Keratinocyte (primary cell): ENCODE data around the gene POLK. TPM values are rescaled to one million over a fixed set of nuclear protein-coding genes. Genes with fewer than 3 reads are reported as not detected.

Experiments
- DNase-seq: peaks from one replicate; pipeline ENCODE4 v3.0.0-alpha.2; 2011; ENCODE audit warnings: low read depth, missing footprints, low spot score
- FAIRE-seq: peaks from 2 replicates; lab custom pipeline; 2011; peaks lifted over from hg19 to GRCh38; lab: Jason Lieb, UNC
- H2AFZ ChIP-seq: 2 replicates; pipeline ENCODE4 v1.6.0; 2012; ENCODE audit warnings: low read length, control low read depth, inconsistent platforms; ENCODE audit not compliant: control insufficient read depth
- H3K27ac ChIP-seq: 2 replicates; pipeline ENCODE4 v1.5.1; 2011; ENCODE audit warnings: low read length; ENCODE audit not compliant: control insufficient read depth, insufficient read depth
- H3K27me3 ChIP-seq: 3 replicates; pipeline ENCODE4 v1.6.0; 2011; ENCODE audit warnings: low read length; ENCODE audit not compliant: control insufficient read depth, insufficient read depth; ENCODE audit errors: extremely low read depth
- H3K36me3 ChIP-seq, 2 experiments: 2 replicates in 1 of 2; 3 replicates in 1 of 2; pipeline ENCODE4 v1.5.1; 2011; ENCODE audit warnings: low read length in 2 of 2, mild to moderate bottlenecking in 1 of 2; ENCODE audit not compliant: control insufficient read depth in 2 of 2, insufficient read depth in 2 of 2; ENCODE audit errors: extremely low read depth in 1 of 2
- H3K4me1 ChIP-seq: 3 replicates; pipeline ENCODE4 v1.5.1; 2011; ENCODE audit warnings: low read length; ENCODE audit not compliant: control insufficient read depth, insufficient read depth; ENCODE audit errors: extremely low read depth
- H3K4me2 ChIP-seq: 3 replicates; pipeline ENCODE4 v1.6.0; 2011; ENCODE audit warnings: low read depth, low read length; ENCODE audit not compliant: control insufficient read depth, insufficient read depth; ENCODE audit errors: extremely low read depth
- H3K4me3 ChIP-seq, 3 experiments: fragments of 200-600 bp in 1 of 3; sonication (generic) in 1 of 3; 2 replicates in 2 of 3; 3 replicates in 1 of 3; pipeline ENCODE4 v1.5.1; 2011 to 2016; ENCODE audit warnings: low read length in 3 of 3, mild to moderate bottlenecking in 3 of 3, control low read depth in 2 of 3, inconsistent platforms in 1 of 3, low read depth in 1 of 3, mixed read lengths in 1 of 3, mixed run types in 1 of 3, moderate library complexity in 1 of 3; ENCODE audit not compliant: control insufficient read depth in 2 of 3, insufficient read depth in 2 of 3; ENCODE audit errors: extremely low read depth in 1 of 3
- H3K79me2 ChIP-seq: 2 replicates; pipeline ENCODE4 v1.6.0; 2012; ENCODE audit warnings: low read length; ENCODE audit not compliant: control insufficient read depth, insufficient read depth
- H3K9ac ChIP-seq: 3 replicates; pipeline ENCODE4 v1.6.0; 2011; ENCODE audit warnings: low read length; ENCODE audit not compliant: control insufficient read depth, insufficient read depth; ENCODE audit errors: extremely low read depth
- H3K9me1 ChIP-seq: 3 replicates; pipeline ENCODE4 v1.6.0; 2011; ENCODE audit warnings: low read length; ENCODE audit not compliant: control insufficient read depth, insufficient read depth; ENCODE audit errors: extremely low read depth
- H3K9me3 ChIP-seq: 2 replicates; pipeline ENCODE4 v1.5.1; 2012; ENCODE audit warnings: low read depth, low read length; ENCODE audit not compliant: control insufficient read depth
- H4K20me1 ChIP-seq: 3 replicates; pipeline ENCODE4 v1.6.0; 2011; ENCODE audit warnings: low read length; ENCODE audit not compliant: control insufficient read depth, insufficient read depth; ENCODE audit errors: extremely low read depth
- CTCF ChIP-seq, 3 experiments: IDR thresholded peaks in 1 of 3; conservative IDR thresholded peaks in 1 of 3; optimal IDR thresholded peaks in 1 of 3; 2 replicates in 2 of 3; 3 replicates in 1 of 3; pipeline versions ENCODE3 to v1.5.1; 2011; ENCODE audit warnings: low read length in 3 of 3, mild to moderate bottlenecking in 3 of 3, moderate library complexity in 2 of 3, control low read depth in 1 of 3, inconsistent platforms in 1 of 3; ENCODE audit not compliant: insufficient read depth in 2 of 3; ENCODE audit errors: extremely low read depth in 1 of 3
- EZH2 ChIP-seq: IDR thresholded peaks from one replicate; pipeline ENCODE4 v1.6.1; 2012; ENCODE audit warnings: inconsistent platforms, mild to moderate bottlenecking, low read length, moderate library complexity
- dilution Hi-C: fragments of 300-500 bp; cut with MboI; formaldehyde crosslinking; loops from one replicate; pipeline ENCODE4 v1.7.0; 2020; ENCODE audit warnings: low sequenced_read_pairs; ENCODE audit not compliant: extremely low pct_ligation_motif_present
- polyA plus RNA-seq, 5 experiments: library from polyadenylated mRNA; depleted of rRNA in 3 of 5; stranded (reverse) in 3 of 5; stranded (forward) in 1 of 5; unstranded in 1 of 5; fragments of >200 nt; gene quantifications; 1 replicate in 1 of 5; 2 replicates in 3 of 5; 3 replicates in 1 of 5; pipeline versions ENCODE4 v1.2.1 to v1.2.3, GENCODE V29; 2011 to 2012; ENCODE audit warnings: missing spikeins in 2 of 5, low read depth in 1 of 5, low replicate concordance in 1 of 5

Gene POLK
- polyA plus RNA-seq, 1 donor (not counting 4 experiments of a cell fraction or from before 2014, with no cell fraction given), result 25.8 TPM

DNA sequence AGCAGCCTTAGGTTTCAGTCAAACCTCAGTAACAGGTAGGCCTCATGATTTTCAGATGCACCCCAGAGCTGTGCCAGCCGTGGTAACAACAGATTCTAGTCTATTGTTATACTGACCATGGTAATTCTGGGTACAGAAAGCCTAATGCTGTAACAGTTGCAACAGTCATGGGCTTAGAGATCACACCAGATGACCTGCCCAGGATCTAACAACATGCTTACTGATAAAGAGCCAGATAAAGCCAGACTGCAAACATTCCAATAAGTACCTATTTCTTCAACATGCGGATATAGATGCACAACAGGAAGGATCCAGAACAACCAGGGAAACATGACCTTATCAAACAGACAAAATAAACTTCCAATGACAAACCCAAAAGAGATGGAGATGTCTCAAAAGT is 43.1 kb upstream of the POLK start:
- TF ChIP-seq EZH2 (no peak), CTCF (optimal IDR thresholded peaks at IDR 0.05 in 1 of 3, IDR thresholded peaks at IDR 0.05 in 1 of 3, conservative IDR thresholded peaks at IDR 0.05 in 1 of 3; ENCODE audit: extremely low read depth in 1 of 3, insufficient read depth in 2 of 3, low read length in 3 of 3) (no peak)
- Histone ChIP-seq H3K27me3 (no peaks in the 10 kb centered on the region), H3K9me3 (no peaks in the 10 kb centered on the region), H3K9ac (no peak overlapping the region), H3K36me3 (no peaks in the 10 kb centered on the region), H2AFZ (no peak overlapping the region), H3K4me3 (no peak overlapping the region), H3K9me1 (no peaks in the 10 kb centered on the region), H3K27ac (no peak overlapping the region), H4K20me1 (peaks cover 3% of the 10 kb centered on the region), H3K4me2 (no peak overlapping the region), H3K4me1 (peaks cover 5% of the 10 kb centered on the region), H3K79me2 (peaks cover 29% of the 10 kb centered on the region)
- no peak for DNase-seq
- dilution Hi-C loops, result no loop called here
- no peak for FAIRE-seq

GRCh38 chr5:75469017-75469416 is 42.7 kb upstream of the POLK start:
- no peak for DNase-seq
- Histone ChIP-seq H3K4me2 (no peak overlapping the region), H3K79me2 (peaks cover 29% of the 10 kb centered on the region), H2AFZ (no peak overlapping the region), H3K4me1 (peaks cover 1% of the 10 kb centered on the region), H3K9me3 (no peaks in the 10 kb centered on the region), H3K4me3 (no peak overlapping the region), H3K9ac (no peak overlapping the region), H3K27ac (no peak overlapping the region), H4K20me1 (peaks cover 3% of the 10 kb centered on the region), H3K36me3 (no peaks in the 10 kb centered on the region), H3K27me3 (no peaks in the 10 kb centered on the region), H3K9me1 (no peaks in the 10 kb centered on the region)
- dilution Hi-C loops, result no loop called here
- no peak for FAIRE-seq
- no peak for TF ChIP-seq CTCF (optimal IDR thresholded peaks at IDR 0.05 in 1 of 3, IDR thresholded peaks at IDR 0.05 in 1 of 3, conservative IDR thresholded peaks at IDR 0.05 in 1 of 3; ENCODE audit: extremely low read depth in 1 of 3, insufficient read depth in 2 of 3, low read length in 3 of 3)
- TF ChIP-seq EZH2, result no peak
